SK-N-SH treated with all-trans-retinoic acid at 6 μM for 48 hours (cell line): Measurements from ENCODE around the gene CDR2L.

Source experiments
- ATAC-seq: fragments of 200-7000 bp; cut with Tn5 transposase; 3 replicates; pipeline ENCODE4 v1.9.1; 2020; ENCODE audit warnings: mild to moderate bottlenecking, moderate library complexity
- ARNTL ChIP-seq: fragments of 450-650 bp; formaldehyde crosslinking; IDR thresholded peaks from 2 replicates; pipeline ENCODE4 v1.5.0; 2020; ENCODE audit warnings: low read depth, mild to moderate bottlenecking, moderate library complexity, borderline replicate concordance
- BACH2 ChIP-seq: fragments of 250-450 bp; sonication (Bioruptor Pico); IDR thresholded peaks from 2 replicates; pipeline ENCODE4 v1.9.0; 2021; ENCODE audit warnings: mild to moderate bottlenecking, borderline replicate concordance
- CREB5 ChIP-seq: fragments of 250-450 bp; sonication (Bioruptor Pico); IDR thresholded peaks from 2 replicates; pipeline ENCODE4 v1.5.1; 2020; ENCODE audit warnings: low read depth, mild to moderate bottlenecking, moderate library complexity
- CSDC2 ChIP-seq: fragments of 250-450 bp; sonication (Bioruptor Pico); IDR thresholded peaks from 2 replicates; pipeline ENCODE4 v1.5.0; 2020; ENCODE audit warnings: mild to moderate bottlenecking, moderate library complexity
- CSRNP3 ChIP-seq: fragments of 250-450 bp; sonication (Bioruptor Pico); IDR thresholded peaks from 2 replicates; pipeline ENCODE4 v1.5.1; 2021; ENCODE audit warnings: mild to moderate bottlenecking, moderate library complexity
- ESRRG ChIP-seq: fragments of 250-450 bp; sonication (Bioruptor Pico); IDR thresholded peaks from 2 replicates; pipeline ENCODE4 v1.6.1; 2021; ENCODE audit warnings: mild to moderate bottlenecking
- GLIS3 ChIP-seq: fragments of 250-450 bp; sonication (Bioruptor Pico); IDR thresholded peaks from 2 replicates; pipeline ENCODE4 v1.5.0; 2020; ENCODE audit warnings: mild to moderate bottlenecking, moderate library complexity
- ISL1 ChIP-seq: fragments of 250-450 bp; sonication (Bioruptor Pico); IDR thresholded peaks from 2 replicates; pipeline ENCODE4 v2.1.2; 2022; ENCODE audit warnings: mild to moderate bottlenecking, moderate library complexity
- OSR1 ChIP-seq: fragments of 250-450 bp; sonication (Bioruptor Pico); IDR thresholded peaks from 2 replicates; pipeline ENCODE4 v1.8.0; 2022; ENCODE audit warnings: moderate library complexity, mild to moderate bottlenecking, inconsistent platforms
- PPARA ChIP-seq: fragments of 250-450 bp; sonication (Bioruptor Pico); IDR thresholded peaks from 2 replicates; pipeline ENCODE4 v1.5.0; 2020; ENCODE audit warnings: mild to moderate bottlenecking, borderline replicate concordance
- RARB ChIP-seq: fragments of 250-450 bp; sonication (Bioruptor Pico); IDR thresholded peaks from 2 replicates; pipeline ENCODE4 v1.8.0; 2021; ENCODE audit warnings: mild to moderate bottlenecking, moderate library complexity
- SNAI2 ChIP-seq: fragments of 250-450 bp; sonication (Bioruptor Pico); IDR thresholded peaks from 2 replicates; pipeline ENCODE4 v1.5.0; 2020; ENCODE audit warnings: mild to moderate bottlenecking, moderate library complexity
- TCF4 ChIP-seq: fragments of 250-450 bp; sonication (Bioruptor Pico); IDR thresholded peaks from 2 replicates; pipeline ENCODE4 v1.8.0; 2021; ENCODE audit warnings: mild to moderate bottlenecking, moderate library complexity, borderline replicate concordance
- TOX ChIP-seq: fragments of 250-450 bp; sonication (Bioruptor Pico); IDR thresholded peaks from 2 replicates; pipeline ENCODE4 v1.8.0; 2021; ENCODE audit warnings: mild to moderate bottlenecking, moderate library complexity, borderline replicate concordance
- TSHZ2 ChIP-seq: fragments of 250-450 bp; sonication (Bioruptor Pico); IDR thresholded peaks from 2 replicates; pipeline ENCODE4 v1.5.0; 2020; ENCODE audit warnings: mild to moderate bottlenecking, moderate library complexity
- ZC3H10 ChIP-seq: fragments of 250-450 bp; sonication (Bioruptor Pico); IDR thresholded peaks from 2 replicates; pipeline ENCODE4 v1.5.1; 2021; ENCODE audit warnings: mild to moderate bottlenecking, moderate library complexity
- ZFP3 ChIP-seq: fragments of 250-450 bp; sonication (Bioruptor Pico); IDR thresholded peaks from 2 replicates; pipeline ENCODE4 v1.5.0; 2020; ENCODE audit warnings: mild to moderate bottlenecking, moderate library complexity
- ZFP30 ChIP-seq: fragments of 450-650 bp; formaldehyde crosslinking; IDR thresholded peaks from 2 replicates; pipeline ENCODE4 v1.5.0; 2022; ENCODE audit warnings: mild to moderate bottlenecking, moderate library complexity
- ZNF565 ChIP-seq: fragments of 450-650 bp; formaldehyde crosslinking; conservative IDR thresholded peaks from 2 replicates; pipeline ENCODE4 v1.5.0; 2020; ENCODE audit warnings: low read depth, mild to moderate bottlenecking, moderate library complexity
- ZNF8 ChIP-seq: fragments of 450-650 bp; formaldehyde crosslinking; IDR thresholded peaks from 2 replicates; pipeline ENCODE4 v1.5.0; 2020; ENCODE audit warnings: mild to moderate bottlenecking, moderate library complexity
- TF ChIP-seq, protein P1 (sequence below): fragments of 250-450 bp; sonication (Bioruptor Pico); IDR thresholded peaks from 2 replicates; pipeline ENCODE4 v1.8.0; 2020; ENCODE audit warnings: mild to moderate bottlenecking, moderate library complexity, borderline replicate concordance
- TF ChIP-seq, protein P2 (sequence below): fragments of 250-450 bp; sonication (Bioruptor Pico); IDR thresholded peaks from 2 replicates; pipeline ENCODE4 v1.8.0; 2021; ENCODE audit warnings: low read depth, mild to moderate bottlenecking, moderate library complexity, borderline replicate concordance

CDR2L gene

DNA sequence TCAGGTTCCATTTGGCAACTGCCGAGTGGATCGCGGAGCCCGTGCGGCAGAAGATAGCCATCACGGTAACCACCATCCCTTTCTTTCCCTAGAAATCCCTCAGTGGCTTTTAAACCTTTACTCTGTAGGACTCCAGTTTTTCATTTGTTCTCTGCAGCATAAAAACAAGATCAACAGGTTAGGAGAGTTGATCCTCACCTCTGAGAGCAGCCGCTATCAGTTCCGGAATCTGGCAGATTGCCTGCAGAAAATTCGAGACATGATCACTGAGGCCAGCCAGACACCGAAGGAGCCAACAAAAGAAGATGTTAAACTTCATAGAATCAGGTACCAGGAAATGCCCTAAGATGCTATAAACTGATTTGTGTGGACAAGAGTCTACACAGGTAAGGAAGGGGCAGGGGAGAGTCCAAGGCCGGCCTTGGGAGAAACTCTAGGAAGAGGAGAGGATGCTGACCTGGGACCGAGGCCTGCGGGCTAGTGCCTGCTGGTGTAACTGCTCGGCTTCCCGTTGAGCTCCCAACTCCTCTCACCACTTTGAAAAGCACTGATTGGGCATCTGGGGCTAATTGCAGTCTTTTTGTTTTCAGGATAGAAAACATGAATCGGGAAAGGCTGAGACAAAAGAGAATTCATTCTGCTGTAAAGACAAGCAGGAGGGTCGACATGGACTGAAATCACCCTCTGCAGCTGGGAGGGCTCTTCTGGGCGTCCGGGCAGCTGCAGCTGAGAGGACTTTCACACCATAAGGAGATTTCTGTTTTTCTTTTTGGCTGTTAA, 33.1 kb downstream of the CDR2L start:
- TF ChIP-seq, protein P1, sequence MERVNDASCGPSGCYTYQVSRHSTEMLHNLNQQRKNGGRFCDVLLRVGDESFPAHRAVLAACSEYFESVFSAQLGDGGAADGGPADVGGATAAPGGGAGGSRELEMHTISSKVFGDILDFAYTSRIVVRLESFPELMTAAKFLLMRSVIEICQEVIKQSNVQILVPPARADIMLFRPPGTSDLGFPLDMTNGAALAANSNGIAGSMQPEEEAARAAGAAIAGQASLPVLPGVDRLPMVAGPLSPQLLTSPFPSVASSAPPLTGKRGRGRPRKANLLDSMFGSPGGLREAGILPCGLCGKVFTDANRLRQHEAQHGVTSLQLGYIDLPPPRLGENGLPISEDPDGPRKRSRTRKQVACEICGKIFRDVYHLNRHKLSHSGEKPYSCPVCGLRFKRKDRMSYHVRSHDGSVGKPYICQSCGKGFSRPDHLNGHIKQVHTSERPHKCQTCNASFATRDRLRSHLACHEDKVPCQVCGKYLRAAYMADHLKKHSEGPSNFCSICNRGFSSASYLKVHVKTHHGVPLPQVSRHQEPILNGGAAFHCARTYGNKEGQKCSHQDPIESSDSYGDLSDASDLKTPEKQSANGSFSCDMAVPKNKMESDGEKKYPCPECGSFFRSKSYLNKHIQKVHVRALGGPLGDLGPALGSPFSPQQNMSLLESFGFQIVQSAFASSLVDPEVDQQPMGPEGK, result no peak
- TF ChIP-seq TOX (no peak), BACH2 (CRISPR knock-in tag) (no peak), OSR1 (CRISPR knock-in tag) (no peak), ESRRG (CRISPR knock-in tag) (no peak), CSDC2 (no peak), TCF4 (CRISPR knock-in tag) (no peak), ISL1 (no peak), GLIS3 (CRISPR knock-in tag) (no peak), ZNF8 (CRISPR knock-in tag) (no peak), ARNTL (CRISPR knock-in tag) (no peak), ZFP3 (no peak), PPARA (CRISPR knock-in tag) (no peak), CREB5 (no peak), SNAI2 (no peak), TSHZ2 (CRISPR knock-in tag) (no peak), ZC3H10 (CRISPR knock-in tag) (no peak), RARB (CRISPR knock-in tag) (no peak)
- TF ChIP-seq, protein P2, sequence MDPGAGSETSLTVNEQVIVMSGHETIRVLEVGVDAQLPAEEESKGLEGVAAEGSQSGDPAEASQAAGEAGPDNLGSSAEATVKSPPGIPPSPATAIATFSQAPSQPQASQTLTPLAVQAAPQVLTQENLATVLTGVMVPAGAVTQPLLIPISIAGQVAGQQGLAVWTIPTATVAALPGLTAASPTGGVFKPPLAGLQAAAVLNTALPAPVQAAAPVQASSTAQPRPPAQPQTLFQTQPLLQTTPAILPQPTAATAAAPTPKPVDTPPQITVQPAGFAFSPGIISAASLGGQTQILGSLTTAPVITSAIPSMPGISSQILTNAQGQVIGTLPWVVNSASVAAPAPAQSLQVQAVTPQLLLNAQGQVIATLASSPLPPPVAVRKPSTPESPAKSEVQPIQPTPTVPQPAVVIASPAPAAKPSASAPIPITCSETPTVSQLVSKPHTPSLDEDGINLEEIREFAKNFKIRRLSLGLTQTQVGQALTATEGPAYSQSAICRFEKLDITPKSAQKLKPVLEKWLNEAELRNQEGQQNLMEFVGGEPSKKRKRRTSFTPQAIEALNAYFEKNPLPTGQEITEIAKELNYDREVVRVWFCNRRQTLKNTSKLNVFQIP (CRISPR knock-in tag), result no peak
- ATAC-seq, result no peak

DNA sequence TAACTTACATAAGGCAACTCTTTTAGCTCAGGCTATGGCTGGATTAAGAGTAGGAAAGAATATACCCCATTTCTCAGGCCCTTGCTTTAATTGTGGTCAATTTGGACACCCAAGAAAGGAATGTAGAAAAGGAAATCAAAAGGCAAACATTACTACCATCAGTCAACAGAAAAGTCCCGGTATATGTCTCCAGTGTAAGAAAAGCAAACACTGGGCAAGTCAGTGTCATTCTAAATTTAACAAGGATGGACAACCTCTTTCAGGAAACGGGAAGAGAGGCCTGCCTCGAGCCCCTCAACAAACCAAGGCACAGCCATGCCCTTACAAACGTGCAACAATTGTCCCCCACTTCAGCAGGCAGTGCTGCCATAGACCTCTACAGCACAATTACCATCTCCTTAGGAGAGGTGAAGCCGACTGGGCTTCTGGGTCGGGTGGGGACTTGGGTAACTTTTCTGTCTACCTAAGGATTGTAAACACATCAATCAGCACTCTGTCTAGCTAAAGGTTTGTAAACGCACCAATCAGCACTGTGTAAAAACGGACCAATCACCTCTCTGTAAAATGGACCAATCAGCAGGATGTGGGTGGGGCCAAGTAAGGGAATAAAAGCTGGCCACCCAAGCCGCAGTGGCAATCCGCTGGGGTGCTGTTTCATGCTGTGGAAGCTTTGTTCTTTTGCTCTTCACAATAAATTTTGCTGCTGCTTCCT, 37.4 kb downstream of the CDR2L start:
- no peak for ATAC-seq
- TF ChIP-seq TCF4 (CRISPR knock-in tag) (no peak), CSRNP3 (CRISPR knock-in tag) (no peak), PPARA (CRISPR knock-in tag) (no peak), OSR1 (CRISPR knock-in tag) (no peak), ZFP30 (CRISPR knock-in tag) (no peak), ESRRG (CRISPR knock-in tag) (no peak), SNAI2 (no peak), GLIS3 (CRISPR knock-in tag) (no peak), CREB5 (no peak), ZNF565 (CRISPR knock-in tag) (no peak), ISL1 (no peak)
- TF ChIP-seq, protein P2 (CRISPR knock-in tag), result no peak
- TF ChIP-seq, protein P1, result no peak
